NCI-H69 (cell line): Measurements from ENCODE around the gene EIF2A.
"Not testable (repeated sequence)": the region's sequence is repeated elsewhere in the genome, so short reads cannot be mapped to it uniquely, and the experiment has no call there.

Experiments used
- DNase-seq: peaks from one replicate; lab custom pipeline; 2025; lab: John Stamatoyannopoulos, UW

Gene EIF2A

GRCh38 chr3:150546226-150547044 is at the start of gene EIF2A, which contains the start of gene SERP1:
Gene EIF2A, plus strand, starts transcription at chr3:150546787. Its CDS starts 16 bp downstream, at chr3:150546803.
Gene SERP1, minus strand, starts transcription at chr3:150546496. Its CDS starts 361 bp downstream, at chr3:150546135.
- peak; percentile 98 for DNase-seq

- DNase-seq = no peak
Observed at GRCh38 chr3:150497956-150498355, 48.6 kb upstream of the EIF2A start.

- not testable (repeated sequence) for DNase-seq
Observed at GRCh38 chr3:150500960-150501359, 45.6 kb upstream of the EIF2A start.

- DNase-seq = no peak
Observed at GRCh38 chr3:150503402-150504099, 43.0 kb upstream of the EIF2A start.

GRCh38 chr3:150504483-150504882 is 42.1 kb upstream of the EIF2A start:
- no peak for DNase-seq

GRCh38 chr3:150508401-150508800 is 38.2 kb upstream of the EIF2A start:
- DNase-seq = no peak

GRCh38 chr3:150509780-150510179 is 36.8 kb upstream of the EIF2A start:
- no peak for DNase-seq

GRCh38 chr3:150511122-150511821 is 35.3 kb upstream of the EIF2A start:
- no peak for DNase-seq

GRCh38 chr3:150515210-150515609 is 31.4 kb upstream of the EIF2A start:
- no peak for DNase-seq

GRCh38 chr3:150519026-150519425 is 27.6 kb upstream of the EIF2A start:
- DNase-seq = peak; percentile 7

- no peak for DNase-seq
Observed at GRCh38 chr3:150520408-150520807, 26.2 kb upstream of the EIF2A start.

- peak; percentile 31 for DNase-seq
Observed at GRCh38 chr3:150521463-150521862, 25.1 kb upstream of the EIF2A start.

GRCh38 chr3:150523538-150523937 is 23.0 kb upstream of the EIF2A start:
- DNase-seq = no peak

GRCh38 chr3:150527464-150528255 is 18.9 kb upstream of the EIF2A start:
- DNase-seq = no peak

GRCh38 chr3:150528354-150528797 is 18.2 kb upstream of the EIF2A start:
- DNase-seq = peak; percentile 27

GRCh38 chr3:150531775-150532174 is 14.8 kb upstream of the EIF2A start:
- DNase-seq = no peak

GRCh38 chr3:150535204-150535603 is 11.4 kb upstream of the EIF2A start:
- DNase-seq = no peak

- no peak for DNase-seq
Observed at GRCh38 chr3:150538324-150539208, 8.0 kb upstream of the EIF2A start.

- DNase-seq = no peak
Observed at GRCh38 chr3:150540297-150540696, 6.3 kb upstream of the EIF2A start.

GRCh38 chr3:150540991-150541390 is 5.6 kb upstream of the EIF2A start:
- no peak for DNase-seq

GRCh38 chr3:150543128-150543527 is 3.5 kb upstream of the EIF2A start:
- DNase-seq = peak; percentile 1
